ENCODE measurements around the gene TARS1.

TARS1 gene

DNA sequence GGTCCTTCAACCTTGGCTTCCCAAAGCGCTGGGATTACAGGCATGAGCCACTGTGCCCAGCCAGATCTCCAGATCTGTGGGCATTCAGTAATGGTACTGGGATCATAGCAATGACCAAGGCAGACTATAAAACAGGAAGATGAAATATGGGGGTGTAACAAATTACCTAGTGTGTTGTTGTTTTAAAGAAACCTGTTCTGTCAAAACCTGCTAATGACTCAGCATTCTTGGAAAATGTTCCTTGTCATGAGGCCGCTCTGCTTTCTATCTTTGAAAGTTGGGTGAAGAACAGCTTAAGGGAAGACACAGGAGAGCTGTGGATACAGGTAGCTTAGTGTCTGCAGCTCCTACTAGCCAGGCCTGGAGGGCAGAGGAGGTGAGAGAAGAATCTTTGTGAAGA is 19.4 kb downstream of the TARS1 start:
- H3K27ac ChIP-seq: no peak overlapping the region
- TF ChIP-seq CTCF (IDR thresholded peaks at IDR 0.05) (no peak), ZFX (IDR thresholded peaks at IDR 0.05; ENCODE audit: borderline replicate concordance) (no peak)

GRCh38 chr5:33462456-33462855 is 21.7 kb downstream of the TARS1 start:
- TF ChIP-seq CTCF (IDR thresholded peaks at IDR 0.05): no peak
- TF ChIP-seq ZFX (IDR thresholded peaks at IDR 0.05; ENCODE audit: borderline replicate concordance): no peak
- no peak overlapping the region for H3K27ac ChIP-seq

DNA sequence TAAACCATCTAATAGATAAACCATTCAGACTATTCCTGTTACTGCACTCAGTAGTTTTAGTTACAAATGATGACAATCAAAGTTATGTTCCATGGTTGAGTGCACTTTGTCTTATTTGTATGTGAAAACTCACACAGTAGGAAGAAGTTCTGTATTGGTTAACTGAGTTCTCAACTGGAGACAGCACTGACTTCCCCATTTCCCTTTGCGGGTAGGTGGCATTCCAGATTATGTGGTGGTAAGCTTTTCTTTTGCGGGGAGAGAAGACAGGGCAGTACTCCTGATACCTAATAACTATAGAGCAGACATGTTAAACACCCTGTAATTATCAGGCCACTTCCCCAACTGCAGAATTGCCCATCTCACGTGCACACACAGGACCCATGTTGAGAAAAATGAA is 24.4 kb downstream of the TARS1 start:
- no peak overlapping the region for H3K27ac ChIP-seq

DNA sequence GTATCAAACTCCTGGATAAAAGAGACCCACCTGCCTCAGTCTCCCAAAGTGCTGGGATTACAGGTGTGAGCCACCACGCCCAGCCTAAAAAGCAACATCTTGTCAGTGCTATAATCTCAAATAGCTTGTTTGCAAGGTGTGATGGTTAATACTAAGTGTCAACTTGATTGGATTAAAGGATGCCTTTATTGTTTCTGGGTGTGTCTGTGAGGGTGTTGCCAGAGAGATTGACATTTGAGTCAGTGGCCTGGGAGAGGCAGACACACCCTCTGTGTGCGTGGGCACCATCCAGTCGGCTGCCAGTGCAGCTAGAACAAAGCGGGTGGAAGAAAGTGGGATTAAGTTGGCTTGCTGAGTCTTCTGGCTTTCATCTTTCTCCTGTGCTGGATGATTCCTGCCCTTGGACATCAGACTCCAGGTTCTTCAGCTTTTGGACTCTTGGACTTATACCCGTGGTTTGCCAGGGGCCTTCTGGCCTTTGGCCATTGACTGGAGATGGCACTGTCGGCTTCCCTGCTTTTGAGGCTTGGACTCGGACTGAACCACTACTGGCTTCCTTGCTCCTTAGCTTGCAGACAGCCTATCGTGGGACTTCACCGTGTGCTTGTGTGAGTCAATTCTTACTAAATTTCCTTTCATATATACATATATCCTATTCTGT is 28.1 kb downstream of the TARS1 start:
- no peak overlapping the region for H3K27ac ChIP-seq
- TF ChIP-seq ZFX (IDR thresholded peaks at IDR 0.05; ENCODE audit: borderline replicate concordance): no peak
- no peak for TF ChIP-seq CTCF (IDR thresholded peaks at IDR 0.05)

More for the DNA sequence above, 24.4 kb downstream of the TARS1 start:
- no peak for TF ChIP-seq ZFX (IDR thresholded peaks at IDR 0.05; ENCODE audit: borderline replicate concordance)

- no peak for TF ChIP-seq CTCF (IDR thresholded peaks at IDR 0.05)
- no peak for TF ChIP-seq ZFX (IDR thresholded peaks at IDR 0.05; ENCODE audit: borderline replicate concordance)
- no peak overlapping the region for H3K27ac ChIP-seq
Observed at GRCh38 chr5:33470544-33470943, 29.8 kb downstream of the TARS1 start.

- no peak overlapping the region for H3K27ac ChIP-seq
- TF ChIP-seq CTCF (IDR thresholded peaks at IDR 0.05) (no peak), ZFX (IDR thresholded peaks at IDR 0.05; ENCODE audit: borderline replicate concordance) (no peak)
Observed at GRCh38 chr5:33472805-33473409, 32.1 kb downstream of the TARS1 start.

GRCh38 chr5:33474004-33474403 is 33.2 kb downstream of the TARS1 start:
- no peak for TF ChIP-seq ZFX (IDR thresholded peaks at IDR 0.05; ENCODE audit: borderline replicate concordance)
- no peak for TF ChIP-seq CTCF (IDR thresholded peaks at IDR 0.05)
- no peak overlapping the region for H3K27ac ChIP-seq

Data from 22Rv1 (cell line).